IMR-90 (cell line): ENCODE results near the gene B3GAT1. TPM values are rescaled to one million over a fixed set of nuclear protein-coding genes. Genes with fewer than 3 reads are reported as not detected.

Experiments used
- ATAC-seq: fragments of 200-7000 bp; cut with Tn5 transposase; 2 replicates; pipeline ENCODE4 v1.9.1; 2020; ENCODE audit warnings: low read depth, mild to moderate bottlenecking, moderate library complexity
- BruUV-seq: library from RNA; stranded (reverse); fragments of 400-500 nt; replicated peaks from 2 replicates; lab custom pipeline; 2021; lab: Mats Ljungman, UMichigan
- CTCF ChIA-PET: fragments of 300-600 bp; formaldehyde crosslinking; extraction: SDS; loops from one replicate; lab custom pipeline; 2021; ENCODE audit warnings: antibody characterized with exemption; lab: Yijun Ruan, JAX
- POLR2A ChIA-PET: fragments of 300-600 bp; sonication (Branson Sonifier 250); formaldehyde crosslinking; loops from one replicate; lab custom pipeline; 2022; ENCODE audit warnings: antibody characterized with exemption; ENCODE audit not compliant: unreplicated experiment; lab: Charles Lee
- DNase-seq: peaks from one replicate; pipeline ENCODE4 v3.0.0; 2013
- H2AFZ ChIP-seq: replicated peaks from 2 replicates; pipeline ENCODE3; 2013; ENCODE audit warnings: low read length, mild to moderate bottlenecking; ENCODE audit not compliant: poor library complexity
- H2AK5ac ChIP-seq: 2 replicates; pipeline ENCODE4 v1.6.1; 2013; ENCODE audit warnings: low read depth, low read length, inconsistent platforms
- H2AK9ac ChIP-seq: replicated peaks from 2 replicates; pipeline ENCODE3; 2013; ENCODE audit warnings: mild to moderate bottlenecking, low read depth, low read length, moderate library complexity; ENCODE audit not compliant: poor library complexity
- H2BK120ac ChIP-seq: 2 replicates; pipeline ENCODE4 v1.6.1; 2013; ENCODE audit warnings: low read depth, low read length, inconsistent platforms
- H2BK15ac ChIP-seq: 3 replicates; pipeline ENCODE4 v1.6.1; 2013; ENCODE audit warnings: low read depth, low read length, inconsistent platforms
- H2BK20ac ChIP-seq: 2 replicates; pipeline ENCODE4 v1.6.1; 2013; ENCODE audit warnings: low read depth, mild to moderate bottlenecking, inconsistent platforms, low read length, moderate library complexity
- H2BK5ac ChIP-seq: 2 replicates; pipeline ENCODE4 v1.6.1; 2013; ENCODE audit warnings: mild to moderate bottlenecking, low read depth, low read length, inconsistent platforms; ENCODE audit not compliant: poor library complexity, severe bottlenecking
- H3K14ac ChIP-seq: replicated peaks from 2 replicates; pipeline ENCODE4 v1.6.1; 2013; ENCODE audit warnings: low read depth, low read length, inconsistent platforms
- H3K18ac ChIP-seq: 2 replicates; pipeline ENCODE4 v1.6.1; 2013; ENCODE audit warnings: low read depth, low read length, control low read depth
- H3K23ac ChIP-seq: 2 replicates; pipeline ENCODE4 v1.6.1; 2013; ENCODE audit warnings: low read depth, low read length, inconsistent platforms
- H3K27ac ChIP-seq: 2 replicates; pipeline ENCODE4 v1.5.1; 2013; ENCODE audit warnings: mild to moderate bottlenecking, control low read depth, low read length; ENCODE audit not compliant: insufficient read depth
- H3K27me3 ChIP-seq: 2 replicates; pipeline ENCODE4 v1.6.1; 2013; ENCODE audit warnings: low read length; ENCODE audit not compliant: control insufficient read depth, insufficient read depth
- H3K36me3 ChIP-seq: 2 replicates; pipeline ENCODE4 v1.6.1; 2013; ENCODE audit warnings: low read length, mixed read lengths; ENCODE audit not compliant: control insufficient read depth, insufficient read depth
- H3K4ac ChIP-seq: 2 replicates; pipeline ENCODE4 v1.6.1; 2013; ENCODE audit warnings: low read depth, low read length, inconsistent platforms
- H3K4me1 ChIP-seq: 2 replicates; pipeline ENCODE4 v1.6.1; 2013; ENCODE audit warnings: low read length, mixed read lengths; ENCODE audit not compliant: control insufficient read depth, insufficient read depth
- H3K4me2 ChIP-seq: 2 replicates; pipeline ENCODE4 v1.6.1; 2013; ENCODE audit warnings: low read depth, mild to moderate bottlenecking, control low read depth, low read length, moderate library complexity
- H3K4me3 ChIP-seq: 2 replicates; pipeline ENCODE4 v1.5.1; 2013; ENCODE audit warnings: low read depth, mild to moderate bottlenecking, control low read depth, low read length, moderate library complexity; ENCODE audit not compliant: insufficient read depth
- H3K56ac ChIP-seq: 2 replicates; pipeline ENCODE4 v1.6.1; 2013; ENCODE audit warnings: low read length, inconsistent platforms; ENCODE audit not compliant: insufficient read depth; ENCODE audit errors: extremely low read depth
- H3K79me1 ChIP-seq, 2 experiments: 2 replicates each; pipeline ENCODE4 v1.6.1; 2013; ENCODE audit warnings: low read length in 2 of 2, inconsistent platforms in 1 of 2, low read depth in 1 of 2
- H3K9ac ChIP-seq: 2 replicates; pipeline ENCODE4 v1.6.1; 2013; ENCODE audit warnings: low read depth, low read length, control low read depth
- H3K9me1 ChIP-seq: 2 replicates; pipeline ENCODE4 v1.6.1; 2013; ENCODE audit warnings: low read length, inconsistent platforms; ENCODE audit not compliant: insufficient read depth
- H3K9me3 ChIP-seq: 2 replicates; pipeline ENCODE4 v1.6.1; 2013; ENCODE audit warnings: low read length; ENCODE audit not compliant: control insufficient read depth, insufficient read depth
- H4K20me1 ChIP-seq: 2 replicates; pipeline ENCODE4 v1.6.1; 2013; ENCODE audit warnings: low read length, inconsistent platforms; ENCODE audit not compliant: insufficient read depth
- H4K5ac ChIP-seq: 2 replicates; pipeline ENCODE4 v1.6.1; 2013; ENCODE audit warnings: mild to moderate bottlenecking, low read depth, low read length, control low read depth
- H4K8ac ChIP-seq, 2 experiments: 2 replicates each; pipeline ENCODE4 v1.6.1; 2013; ENCODE audit warnings: low read depth in 2 of 2, low read length in 2 of 2, control low read depth in 1 of 2, inconsistent platforms in 1 of 2
- H4K91ac ChIP-seq: 2 replicates; pipeline ENCODE4 v1.6.1; 2013; ENCODE audit warnings: low read depth, low read length, inconsistent platforms; ENCODE audit not compliant: insufficient read depth
- BHLHE40 ChIP-seq: fragments of 150-350 bp; IDR thresholded peaks from 2 replicates; pipeline ENCODE4 v1.6.1; 2016; ENCODE audit warnings: mild to moderate bottlenecking, low read depth, low read length
- CHD1 ChIP-seq: IDR thresholded peaks from 2 replicates; pipeline ENCODE4 v1.6.1; 2012; ENCODE audit warnings: low read depth, low read length, improper control_type of control experiment
- FOS ChIP-seq: fragments of 150-350 bp; IDR thresholded peaks from 2 replicates; pipeline ENCODE4 v1.6.1; 2016; ENCODE audit warnings: low read depth, low read length
- MXI1 ChIP-seq: IDR thresholded peaks from 2 replicates; pipeline ENCODE4 v1.6.1; 2012; ENCODE audit warnings: low read depth, mild to moderate bottlenecking, low read length, moderate library complexity, borderline replicate concordance
- POLR2A ChIP-seq: IDR thresholded peaks from 2 replicates; pipeline ENCODE4 v1.6.1; 2012; ENCODE audit warnings: mild to moderate bottlenecking, low read depth, low read length
- SMC3 ChIP-seq: fragments of 150-350 bp; IDR thresholded peaks from 2 replicates; pipeline ENCODE4 v1.6.1; 2016; ENCODE audit warnings: low read depth, mild to moderate bottlenecking, antibody characterized with exemption, low read length, moderate library complexity
- WGBS, 2 experiments: methylation state at CpG; one replicate each; pipeline versions ENCODE4 v1.1.5 to v1.1.7; 2013; ENCODE audit warnings: missing lambda C conversion rate in 2 of 2; ENCODE audit not compliant: insufficient read length in 1 of 2; ENCODE audit errors: extremely low coverage in 2 of 2; 5-methylcytosine and 5-hydroxymethylcytosine counted together
- dilution Hi-C: fragments of 300-500 bp; cut with HindIII; formaldehyde crosslinking; loops from one replicate; pipeline ENCODE4 v1.14.3; 2018; ENCODE audit warnings: low sequenced_read_pairs; ENCODE audit not compliant: unreplicated experiment
- in situ Hi-C: fragments of 300-500 bp; cut with MboI; formaldehyde crosslinking; loops from 3 replicates; pipeline ENCODE4 v1.14.3; 2019; ENCODE audit warnings: low sequenced_read_pairs, inconsistent platforms, mixed read lengths
- intact Hi-C: fragments of 100-400 bp; cut with micrococcal nuclease; formaldehyde crosslinking; loops from 2 replicates; pipeline ENCODE4 v1.10.0; 2022
- polyA plus RNA-seq, 3 experiments: library from polyadenylated mRNA; depleted of rRNA; stranded (reverse); fragments of >200 nt; gene quantifications; 2 replicates each; pipeline ENCODE4 v1.2.3, GENCODE V29; 2012; ENCODE audit warnings: low replicate concordance in 1 of 3
- total RNA-seq: library from RNA; depleted of rRNA; stranded (reverse); fragments of >200 nt; gene quantifications from 2 replicates; pipeline ENCODE4 v1.2.3, GENCODE V29; 2012

Gene B3GAT1
- total and polyA plus RNA-seq, 2 of the 4 experiments (the other 2 are of a cell fraction): not detected

GRCh38 chr11:134386945-134387344 lies 25.1 kb downstream of the B3GAT1 start:
- no peak overlapping the region for H3K4me3 ChIP-seq
- 77% methylated on average over 2 of the region's 6 CpGs; no CpG with 5 or more reads in 1 of the 2 experiments for WGBS, 2 experiments
- dilution Hi-C loops: no loop called here
- no TSS peak for BruUV-seq
- H2AK5ac ChIP-seq: no peak overlapping the region
- no peak overlapping the region for H3K18ac ChIP-seq
- DNase-seq (no peak), ATAC-seq (no peak)
- no peak overlapping the region for H2BK5ac ChIP-seq
- no peaks in the 10 kb centered on the region for H3K27me3 ChIP-seq
- in situ Hi-C loops: no loop called here
- no peak overlapping the region for H4K91ac ChIP-seq
- H3K14ac ChIP-seq: no peak overlapping the region
- no peak overlapping the region for H2AK9ac ChIP-seq
- H3K4me2 ChIP-seq: no peak overlapping the region
- no peak overlapping the region for H2BK15ac ChIP-seq
- no peak overlapping the region for H4K8ac ChIP-seq
- no peak overlapping the region for H3K9ac ChIP-seq
- no peaks in the 10 kb centered on the region for H3K36me3 ChIP-seq
- intact Hi-C loops: no loop called here
- no peaks in the 10 kb centered on the region for H3K79me1 ChIP-seq
- POLR2A ChIA-PET: no interaction called here
- no peak overlapping the region for H3K4ac ChIP-seq
- H3K4me1 ChIP-seq: no peaks in the 10 kb centered on the region
- CTCF ChIA-PET: no interaction called here
- H2BK120ac ChIP-seq: no peak overlapping the region
- no peak for TF ChIP-seq BHLHE40
- no peak for TF ChIP-seq MXI1
- no peak for TF ChIP-seq SMC3
- TF ChIP-seq CHD1: no peak
- no peak for TF ChIP-seq FOS
- no peak for TF ChIP-seq POLR2A
- H3K56ac ChIP-seq: no peak overlapping the region
- H2BK20ac ChIP-seq: no peak overlapping the region
- peaks cover 52% of the 10 kb centered on the region for H3K9me3 ChIP-seq
- H3K23ac ChIP-seq: no peak overlapping the region
- no peak overlapping the region for H2AFZ ChIP-seq
- H4K5ac ChIP-seq: no peak overlapping the region
- H3K27ac ChIP-seq: no peak overlapping the region
- no peaks in the 10 kb centered on the region for H3K9me1 ChIP-seq
- H4K20me1 ChIP-seq: no peaks in the 10 kb centered on the region
